ENCODE measurements around the gene MYBPH.

Gene MYBPH

GRCh38 chr1:203183828-203184227 is 8.2 kb upstream of the MYBPH start:
- TF ChIP-seq CTCF (conservative IDR thresholded peaks at IDR 0.05; ENCODE audit: low read depth) = no peak
- POLR2A ChIA-PET (ENCODE audit: low non-redundant PET) = no interaction called here
- H3K27ac ChIP-seq = no peak overlapping the region
- DNase-seq (ENCODE audit: low spot score) = no peak
- CTCF ChIA-PET = interaction anchor here (4.0 kb wide), 1 partner anchor 12 kb away, joined by 23 read pairs; no protein-coding TSS in a partner anchor

DNA sequence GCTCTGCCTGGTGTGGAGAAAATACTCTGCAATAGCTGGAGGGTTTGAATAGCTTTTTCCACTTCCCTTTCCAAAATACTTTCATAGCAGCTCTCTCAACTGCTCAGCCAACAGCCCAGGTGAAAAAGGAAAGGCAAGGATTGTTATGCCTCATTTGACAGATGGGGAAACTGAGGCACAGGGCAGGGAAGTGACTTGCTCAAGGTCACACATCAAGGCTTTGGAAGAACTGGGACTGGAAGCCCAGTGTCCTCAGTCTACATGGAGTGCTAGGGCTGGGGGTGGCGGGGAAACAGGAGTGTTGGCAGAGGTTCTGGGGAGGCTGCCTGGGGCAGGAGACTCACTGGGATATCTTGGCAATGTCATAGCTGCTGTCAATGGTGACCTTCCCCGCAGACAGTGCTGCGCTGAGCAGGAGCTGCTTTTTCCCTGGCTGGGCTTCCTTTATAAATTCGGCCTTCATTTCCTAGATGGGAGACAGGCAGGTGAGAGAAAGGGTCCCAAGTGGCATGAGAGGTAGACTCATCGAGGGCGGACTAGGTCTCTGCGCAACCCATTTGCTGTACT is 6.8 kb upstream of the MYBPH start:
- ChIA-PET POLR2A (ENCODE audit: low non-redundant PET) (no interaction called here), CTCF (interaction anchor here (0.6 to 4.0 kb wide), 3 partner anchors 10 to 997 kb away, joined by 3 to 23 read pairs (median 3); no protein-coding TSS in a partner anchor)
- H3K27ac ChIP-seq = no peak overlapping the region
- TF ChIP-seq CTCF (conservative IDR thresholded peaks at IDR 0.05; ENCODE audit: low read depth) = no peak
- DNase-seq (ENCODE audit: low spot score) = no peak

- ChIA-PET CTCF (interaction anchor here (0.6 to 4.0 kb wide), 3 partner anchors 10 to 146 kb away, joined by 3 to 23 read pairs (median 3); no protein-coding TSS in a partner anchor), POLR2A (ENCODE audit: low non-redundant PET) (no interaction called here)
- no peak overlapping the region for H3K27ac ChIP-seq
- TF ChIP-seq CTCF (conservative IDR thresholded peaks at IDR 0.05; ENCODE audit: low read depth) = no peak
- no peak for DNase-seq (ENCODE audit: low spot score)
Observed at GRCh38 chr1:203181586-203182386, 6.2 kb upstream of the MYBPH start.

DNA sequence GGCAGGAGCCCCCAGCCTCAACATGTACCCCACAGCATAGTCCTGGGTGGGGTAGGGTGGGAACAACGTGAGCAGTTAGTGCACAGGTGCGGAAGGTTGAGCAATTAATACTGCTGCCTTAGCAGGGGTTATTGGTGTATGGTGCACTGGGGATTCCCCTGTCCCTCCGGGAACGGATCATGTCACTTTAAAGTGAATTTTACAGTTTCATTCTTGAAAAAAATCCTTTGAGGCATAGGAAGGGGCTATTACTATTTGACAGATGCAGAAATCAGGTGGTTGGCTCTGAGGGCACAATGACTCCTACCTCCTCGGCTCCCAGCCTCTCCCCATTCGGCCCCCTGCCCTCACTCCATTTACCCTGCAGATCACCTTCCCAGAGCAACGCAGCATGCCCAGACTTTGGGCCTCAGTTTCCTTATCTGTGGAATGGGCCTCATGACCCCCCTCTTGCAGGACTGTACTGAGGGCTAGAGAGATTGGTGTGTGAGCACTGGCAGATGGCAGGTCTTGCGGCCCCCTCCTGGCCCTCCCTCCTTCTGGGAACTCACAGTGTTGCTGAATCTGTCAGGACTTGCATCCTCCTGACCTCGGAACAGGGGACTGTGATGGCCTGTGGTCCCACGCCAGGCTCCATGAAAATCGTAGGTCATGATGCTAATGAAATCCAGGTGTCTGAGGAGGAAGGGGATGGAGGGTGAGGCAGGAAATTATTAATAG is 5.1 kb upstream of the MYBPH start:
- TF ChIP-seq CTCF (conservative IDR thresholded peaks at IDR 0.05; ENCODE audit: low read depth) = no peak
- no peak overlapping the region for H3K27ac ChIP-seq
- no peak for DNase-seq (ENCODE audit: low spot score)
- CTCF ChIA-PET = interaction anchor here (0.6 to 4.0 kb wide), 2 partner anchors 9 to 19 kb away, joined by 3 to 23 read pairs; no protein-coding TSS in a partner anchor
- POLR2A ChIA-PET (ENCODE audit: low non-redundant PET) = no interaction called here

DNA sequence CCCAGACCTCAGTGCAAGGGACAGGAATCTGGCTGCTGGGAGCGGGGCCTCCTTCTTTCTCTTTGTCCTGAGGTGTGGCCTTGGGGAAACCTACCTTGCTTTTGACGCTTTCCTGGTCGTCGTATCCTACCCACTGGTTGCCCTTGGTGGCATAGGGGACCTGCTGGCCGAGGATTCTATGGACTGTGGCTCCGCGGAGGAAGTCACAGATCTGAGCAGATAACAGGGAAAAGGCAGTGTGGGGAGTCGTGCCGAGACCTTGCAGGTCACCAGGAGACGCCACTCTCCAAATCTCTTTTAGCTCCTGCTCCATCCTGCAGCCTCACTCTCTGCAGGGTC is 4.0 kb upstream of the MYBPH start:
- ChIA-PET POLR2A (ENCODE audit: low non-redundant PET) (no interaction called here), CTCF (interaction anchor here (1.4 kb wide), 1 partner anchor 31 kb away, joined by 3 read pairs; no protein-coding TSS in a partner anchor)
- no peak overlapping the region for H3K27ac ChIP-seq
- no peak for DNase-seq (ENCODE audit: low spot score)
- no peak for TF ChIP-seq CTCF (conservative IDR thresholded peaks at IDR 0.05; ENCODE audit: low read depth)
